HTR-8/SVneo (cell line): ENCODE measurements around the gene FAM227B.
"Not testable (repeated sequence)": the region's sequence is repeated elsewhere in the genome, so short reads cannot be mapped to it uniquely, and the experiment has no call there.

ENCODE experiments used
- DNase-seq: peaks from one replicate; pipeline ENCODE4 v3.0.0; 2011; ENCODE audit warnings: low spot score, mixed read lengths; ENCODE audit not compliant: insufficient read length
- FAIRE-seq: peaks from 2 replicates; lab custom pipeline; 2011; peaks lifted over from hg19 to GRCh38; lab: Jason Lieb, UNC

FAM227B gene, protein sequence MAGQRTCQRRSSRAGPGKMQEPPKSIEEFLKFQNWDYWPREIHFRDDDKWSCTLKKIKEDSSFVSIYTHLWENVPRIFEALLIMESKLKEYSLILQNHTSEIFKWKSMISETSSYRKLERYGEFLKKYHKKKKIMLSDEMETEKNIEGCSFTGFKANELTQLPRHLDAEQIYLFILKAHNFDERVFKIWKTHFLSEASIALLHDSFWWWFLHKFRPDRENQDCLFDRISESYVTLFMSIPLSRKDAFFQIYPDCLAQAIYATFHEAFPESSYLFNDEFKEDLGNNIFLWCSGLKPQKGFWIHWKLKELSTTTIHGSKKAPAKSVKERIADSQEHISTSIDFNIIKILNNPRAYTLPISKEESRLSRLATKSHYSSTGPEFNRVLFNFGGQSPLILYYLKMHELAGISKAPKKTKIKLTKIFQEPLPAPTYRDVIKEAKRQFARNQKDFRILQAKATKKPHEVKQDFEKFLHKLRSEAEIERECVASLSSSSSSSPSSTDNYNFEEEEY

DNA sequence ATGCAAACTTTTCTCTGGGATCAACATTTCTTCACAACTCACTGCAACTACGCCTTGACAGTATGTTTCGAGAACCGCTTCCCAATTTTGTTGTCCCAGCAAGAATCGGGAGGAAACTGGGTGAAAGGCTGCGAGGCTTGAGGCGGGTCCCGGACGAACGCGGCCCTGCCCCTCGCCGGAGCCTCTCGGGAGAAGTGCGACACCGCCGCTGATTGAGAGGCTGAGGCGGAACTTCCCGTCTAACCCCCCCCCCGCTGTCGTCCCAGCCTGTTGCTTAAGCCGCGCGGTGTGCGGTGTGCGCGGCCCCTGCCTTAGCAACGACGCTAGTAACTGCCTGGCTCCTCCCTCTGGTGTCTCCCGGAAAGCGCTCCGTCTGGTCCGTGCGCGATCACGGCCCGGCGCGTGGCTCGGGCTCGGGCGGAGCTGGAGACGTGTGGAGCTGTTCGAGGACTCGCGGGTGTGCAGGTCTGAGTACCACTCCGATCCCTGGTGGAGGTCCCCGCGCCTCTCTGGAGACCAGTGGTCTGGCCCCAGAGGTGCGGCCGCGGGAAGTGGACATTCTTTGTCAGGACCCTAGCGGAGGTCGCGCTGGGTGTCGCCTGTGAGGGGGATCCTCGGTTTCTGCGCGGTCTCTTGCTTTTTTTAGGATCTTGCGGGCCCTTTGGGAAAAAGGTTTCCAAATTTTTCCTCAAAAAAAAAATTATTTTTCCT is at the start of gene FAM227B, which contains the start of gene DTWD1:
Gene FAM227B, minus strand, starts transcription at position 161 of the 711 bp plus-strand sequence. CDS start 5,647 bp downstream, outside the sequence.
Gene DTWD1, plus strand, starts transcription at position 391 of the 711 bp plus-strand sequence. CDS start 4,120 bp downstream, outside the sequence.
- DNase-seq = peak; percentile 84
- FAIRE-seq = peak; percentile 87

DNA sequence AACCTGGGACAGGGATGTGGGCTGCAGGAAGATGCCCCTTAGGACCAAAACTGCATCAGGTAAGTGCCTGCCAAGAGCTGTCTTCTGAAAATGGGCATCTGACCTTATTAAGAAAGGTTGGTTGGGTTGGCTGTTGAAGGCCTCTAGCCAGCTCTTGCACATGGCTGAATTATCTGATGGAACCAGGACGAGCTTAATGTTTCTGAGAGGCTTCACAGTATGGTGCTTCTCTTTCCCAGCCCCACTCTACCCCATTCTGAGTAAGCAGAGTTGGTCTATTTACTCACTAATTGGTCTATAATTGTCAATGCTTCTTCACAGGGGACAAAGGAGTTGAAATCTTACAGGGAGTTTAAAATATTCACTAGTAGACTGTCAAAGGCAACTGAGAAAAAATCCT is 48.7 kb upstream of the FAM227B start:
- FAIRE-seq = no peak

DNA sequence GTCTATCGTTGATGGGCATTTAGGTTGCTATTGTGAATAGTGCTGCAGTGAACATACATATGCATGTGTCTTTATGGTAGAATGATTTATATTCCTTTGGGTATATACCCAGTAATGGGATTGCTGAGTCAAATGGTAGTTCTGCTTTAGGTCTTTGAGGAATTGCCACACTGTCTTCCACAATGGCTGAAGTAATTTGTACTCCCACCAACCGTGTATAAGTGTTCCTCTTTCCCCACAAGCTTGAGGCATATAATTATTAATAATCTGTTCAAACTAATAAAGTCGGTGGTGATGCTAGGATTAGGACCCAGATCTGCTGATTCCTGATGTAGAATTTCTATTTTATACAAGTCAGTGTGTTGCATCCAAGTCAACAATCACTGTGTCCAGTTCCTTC is 45.9 kb upstream of the FAM227B start:
- FAIRE-seq, DNase-seq: not testable (repeated sequence)

More for the DNA sequence above, 48.7 kb upstream of the FAM227B start:
- DNase-seq = no peak

DNA sequence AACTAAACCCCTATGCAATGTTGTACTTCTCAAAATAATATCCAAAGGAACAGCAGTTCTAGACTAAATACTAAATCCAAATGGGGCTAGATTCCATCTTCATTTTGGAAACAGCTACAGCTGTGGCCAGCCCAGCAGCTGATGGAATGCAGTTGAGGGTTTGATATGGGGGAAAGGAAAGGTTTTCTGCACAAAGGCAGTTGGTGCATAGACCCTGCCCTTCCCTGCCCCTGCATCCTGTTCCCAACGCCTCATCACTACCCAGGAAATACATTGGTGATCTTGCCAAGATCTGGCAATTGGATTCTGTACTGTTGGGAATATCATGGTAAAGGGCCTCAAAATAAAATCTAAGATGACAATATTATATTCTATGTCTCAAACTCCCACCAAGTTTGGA is 44.1 kb upstream of the FAM227B start:
- DNase-seq (no peak), FAIRE-seq (no peak)

DNA sequence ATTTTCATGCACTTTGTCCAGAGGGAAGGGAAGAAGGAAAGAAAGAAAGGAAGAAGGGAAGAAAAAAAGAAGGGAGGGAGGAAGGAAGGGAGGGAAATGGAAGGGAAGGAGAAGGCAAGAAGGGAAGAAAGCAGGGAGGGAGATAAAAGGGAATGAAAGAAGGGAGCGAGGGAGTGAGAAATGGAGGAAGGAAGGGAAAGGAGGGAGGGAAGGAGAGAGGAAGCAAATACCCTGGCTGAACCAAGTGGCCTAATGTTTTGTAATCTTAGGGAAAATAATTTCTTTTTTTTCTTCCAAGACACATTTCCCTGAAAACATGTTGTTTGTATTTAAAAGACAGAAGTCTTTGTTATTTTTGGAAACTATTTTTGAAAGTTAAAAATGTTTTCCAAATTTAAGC is 36.1 kb upstream of the FAM227B start:
- DNase-seq = no peak
- no peak for FAIRE-seq

DNA sequence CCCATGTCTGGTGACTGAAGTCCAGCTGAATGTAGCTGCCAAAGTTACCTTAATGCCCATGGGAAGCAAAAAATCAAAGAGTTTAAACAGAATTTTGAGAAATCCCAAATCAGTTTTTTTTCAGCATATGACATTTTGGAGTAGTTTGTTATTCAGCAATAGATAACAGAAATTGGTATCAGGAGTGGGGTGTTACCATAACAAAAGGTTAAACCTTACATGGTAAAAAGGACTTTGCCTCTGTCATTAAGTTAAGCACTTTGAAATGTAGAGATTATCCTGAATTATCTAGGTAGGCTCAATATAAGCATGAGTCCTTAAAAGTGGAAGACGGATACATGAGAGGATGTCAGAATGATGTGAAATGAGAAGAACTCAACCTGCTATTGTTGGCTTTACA is 32.3 kb upstream of the FAM227B start:
- no peak for FAIRE-seq
- DNase-seq = no peak

DNA sequence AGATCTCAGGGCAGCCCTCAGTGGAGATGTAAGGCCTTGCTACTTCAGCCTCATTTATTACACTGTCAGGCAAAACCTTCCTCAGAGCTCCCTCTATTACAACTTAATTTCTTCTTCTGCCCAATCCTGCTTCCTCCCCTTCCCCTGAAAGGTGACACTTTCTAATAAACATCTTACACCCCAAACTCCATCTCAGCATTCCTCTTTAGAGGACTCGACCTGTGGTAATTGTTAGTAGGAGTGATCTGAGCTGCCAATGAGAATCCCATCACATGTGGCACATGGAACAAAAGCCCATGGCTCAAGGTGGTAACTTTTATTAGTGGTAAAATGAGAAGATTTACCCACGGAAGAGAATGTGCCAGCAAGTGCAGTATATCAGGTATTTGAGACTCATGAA is 30.1 kb upstream of the FAM227B start:
- DNase-seq (no peak), FAIRE-seq (no peak)

DNA sequence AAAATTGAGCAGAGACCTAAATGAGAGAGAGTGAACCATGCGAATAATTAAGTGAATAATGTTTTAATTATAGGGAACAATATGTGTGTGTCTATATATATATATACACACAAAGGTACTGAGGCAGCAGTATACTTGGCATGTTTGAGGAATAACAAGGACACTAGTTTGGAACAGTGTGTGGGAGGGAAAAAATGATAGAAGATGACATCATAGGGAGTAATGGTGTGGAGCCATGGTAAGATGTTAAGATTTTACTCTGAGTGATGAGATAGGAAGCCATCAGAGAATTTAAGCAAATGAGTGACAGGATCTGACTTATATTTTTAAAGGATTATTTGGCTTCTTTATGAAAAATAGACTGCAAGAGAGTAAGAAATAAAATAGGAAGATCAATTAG is 29.4 kb upstream of the FAM227B start:
- DNase-seq (no peak), FAIRE-seq (no peak)

DNA sequence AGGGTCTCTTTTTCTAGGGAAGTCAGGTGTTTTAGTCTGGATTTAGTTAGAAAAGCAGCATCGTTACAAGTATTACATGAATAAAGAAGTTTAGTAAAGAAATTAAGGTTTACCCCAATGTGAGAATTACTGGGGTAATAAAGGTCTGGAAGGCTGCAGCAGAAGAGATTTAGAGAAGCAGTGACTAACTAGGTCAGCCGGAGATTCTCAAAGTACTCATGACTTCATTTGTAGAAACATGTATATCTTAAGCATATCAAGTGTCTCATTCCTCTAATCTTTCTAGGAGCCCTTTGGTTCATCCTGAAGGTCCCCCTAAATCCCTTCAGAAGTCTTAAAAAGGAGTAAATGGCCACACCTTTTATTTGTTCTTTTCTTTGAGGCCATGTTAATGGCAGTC is 26.3 kb upstream of the FAM227B start:
- FAIRE-seq = no peak

DNA sequence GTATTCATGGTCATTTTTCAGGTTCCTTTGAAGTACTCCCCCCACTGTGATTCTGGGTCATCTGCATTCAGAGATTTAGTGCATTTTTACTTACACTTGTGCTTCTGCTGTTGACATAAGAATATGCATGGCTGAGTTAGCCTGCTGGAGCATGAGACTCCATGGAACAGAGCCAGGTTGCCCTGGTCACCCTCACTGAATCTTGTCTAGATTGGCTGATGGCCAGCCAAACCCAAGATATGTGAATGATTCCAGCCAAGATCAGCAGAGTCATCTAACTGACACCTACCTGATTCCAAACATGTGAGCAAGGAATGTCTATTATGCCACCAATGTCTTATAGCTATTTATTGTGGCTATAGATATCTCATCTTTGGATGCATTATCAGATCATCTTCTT is 25.3 kb upstream of the FAM227B start:
- DNase-seq = no peak
- FAIRE-seq = peak; percentile 4

More for the DNA sequence above, 26.3 kb upstream of the FAM227B start:
- DNase-seq = no peak

DNA sequence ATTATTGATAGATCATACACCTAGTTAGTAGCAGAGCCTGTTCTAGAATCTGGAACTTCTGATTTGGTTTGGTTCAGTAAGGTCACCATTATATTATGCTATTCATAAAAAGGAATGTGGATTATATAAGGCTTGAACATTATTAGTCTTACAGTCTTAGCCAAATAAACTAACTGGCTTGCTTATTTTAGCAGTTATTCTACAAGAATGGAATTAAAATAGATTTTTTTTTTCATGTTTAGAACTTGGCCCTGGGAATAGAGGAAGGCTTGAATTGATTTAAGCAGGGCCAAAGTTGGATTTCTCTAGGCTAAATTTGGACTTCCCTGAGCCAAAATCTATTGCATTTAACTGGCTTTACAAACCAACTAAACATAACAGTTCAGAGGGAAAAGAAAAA is 24.7 kb upstream of the FAM227B start:
- FAIRE-seq (no peak), DNase-seq (no peak)

DNA sequence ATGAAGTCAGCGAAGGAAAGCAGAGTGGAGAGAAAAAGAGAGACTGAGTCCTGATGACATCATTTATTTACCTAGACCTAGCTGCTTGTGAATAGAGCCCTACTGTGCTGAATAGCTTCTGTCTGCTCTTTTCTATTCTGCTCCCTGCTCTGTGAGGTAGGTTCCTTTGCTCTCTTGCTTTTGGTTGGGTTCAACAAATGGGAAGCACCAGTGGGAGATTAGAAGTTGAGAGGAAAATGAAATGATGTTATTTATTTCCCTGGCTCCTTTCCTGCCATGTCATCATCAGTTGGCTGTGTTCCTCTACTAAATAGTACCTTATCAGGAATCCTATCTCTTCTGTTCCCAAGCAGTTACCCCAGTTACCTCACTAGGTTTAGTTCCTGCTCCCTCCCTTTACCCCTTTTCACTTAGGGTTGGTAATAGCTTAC is 23.8 kb upstream of the FAM227B start:
- FAIRE-seq (no peak), DNase-seq (no peak)

DNA sequence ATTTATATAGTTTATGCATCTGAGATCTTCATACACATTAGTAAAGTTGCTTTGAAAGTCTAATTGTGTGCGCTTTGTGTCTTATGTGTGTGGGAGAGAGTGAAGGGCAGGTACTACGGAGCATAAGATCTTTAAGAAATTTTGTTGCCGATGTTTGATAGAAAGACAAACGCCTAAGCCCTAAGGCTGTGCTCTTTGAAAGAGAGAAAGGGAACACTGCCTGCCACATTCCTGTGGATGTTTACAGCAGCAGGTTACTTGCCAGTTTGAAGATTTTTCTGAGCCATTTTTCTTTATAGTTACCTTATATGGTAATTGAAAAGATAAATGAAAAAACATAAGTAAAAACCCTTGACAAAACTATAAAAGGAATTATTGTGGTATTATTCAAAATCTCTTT is 17.2 kb upstream of the FAM227B start:
- FAIRE-seq = no peak
- no peak for DNase-seq

DNA sequence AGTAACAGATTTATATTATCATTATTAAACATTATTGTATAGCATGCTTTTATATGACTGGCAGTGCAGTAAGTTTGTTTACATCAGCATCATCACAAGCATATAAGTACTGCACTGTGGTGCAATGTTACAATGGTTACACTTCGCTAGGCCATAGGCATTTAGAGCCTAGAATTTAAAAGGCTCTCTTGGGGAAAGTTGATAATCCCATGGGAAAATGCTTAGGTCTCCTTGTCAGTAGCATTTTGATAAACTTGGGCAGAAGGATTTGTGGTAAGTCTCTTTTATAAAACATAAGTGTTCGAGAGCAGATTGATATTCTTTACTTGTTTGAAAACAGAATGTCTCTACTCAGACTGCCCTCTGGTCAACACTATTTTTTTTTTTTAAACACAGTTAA is 7.8 kb upstream of the FAM227B start:
- FAIRE-seq (no peak), DNase-seq (no peak)

DNA sequence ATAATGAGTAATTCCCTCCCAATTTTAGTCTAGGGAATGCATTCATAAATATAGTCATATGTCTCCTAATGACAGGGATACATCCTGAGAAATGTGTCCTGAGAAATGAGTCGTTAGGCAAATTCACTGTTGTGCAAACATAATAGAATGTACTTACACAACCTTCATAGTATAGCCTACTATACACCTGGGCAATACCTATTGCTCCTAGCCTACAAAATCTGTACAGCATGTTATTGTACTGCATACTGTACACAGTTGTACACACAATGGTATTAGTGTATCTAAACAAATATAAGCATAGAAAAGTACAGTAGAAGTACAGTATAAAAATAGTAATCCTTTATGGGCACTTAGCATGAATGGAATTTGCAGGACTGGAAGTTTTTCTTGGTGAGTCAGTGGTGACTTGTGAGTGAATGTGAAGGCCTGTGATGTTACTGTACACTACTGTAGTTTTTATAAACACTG is 6.8 kb upstream of the FAM227B start:
- FAIRE-seq (no peak), DNase-seq (peak; percentile 10)

DNA sequence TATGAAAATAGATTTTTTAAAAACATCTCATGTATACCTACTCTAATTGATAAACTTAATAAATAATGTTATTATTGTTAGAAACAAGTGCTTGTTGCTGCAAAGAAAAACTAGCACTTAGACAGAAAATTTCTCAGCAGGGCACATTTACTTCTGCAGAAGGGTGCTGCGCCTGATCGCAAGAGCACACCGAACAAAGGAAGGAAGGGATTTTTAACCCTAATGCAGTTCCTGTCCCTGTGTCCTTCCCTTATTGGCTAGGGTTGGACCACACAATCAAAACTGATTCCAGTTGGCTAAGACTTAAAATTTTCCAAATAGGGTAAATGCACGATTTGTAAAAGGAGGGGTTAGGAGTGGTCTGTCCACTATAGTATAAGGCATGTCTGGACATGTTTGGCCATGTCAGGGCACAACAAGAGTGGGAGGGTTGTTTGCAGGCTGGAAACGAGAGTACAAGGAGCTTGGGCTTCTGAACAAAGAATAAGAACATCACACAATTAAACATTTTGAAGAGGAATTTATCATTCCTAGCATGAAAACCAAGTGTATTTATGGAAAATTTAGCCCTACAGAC is 4.9 kb upstream of the FAM227B start:
- FAIRE-seq (no peak), DNase-seq (no peak)

DNA sequence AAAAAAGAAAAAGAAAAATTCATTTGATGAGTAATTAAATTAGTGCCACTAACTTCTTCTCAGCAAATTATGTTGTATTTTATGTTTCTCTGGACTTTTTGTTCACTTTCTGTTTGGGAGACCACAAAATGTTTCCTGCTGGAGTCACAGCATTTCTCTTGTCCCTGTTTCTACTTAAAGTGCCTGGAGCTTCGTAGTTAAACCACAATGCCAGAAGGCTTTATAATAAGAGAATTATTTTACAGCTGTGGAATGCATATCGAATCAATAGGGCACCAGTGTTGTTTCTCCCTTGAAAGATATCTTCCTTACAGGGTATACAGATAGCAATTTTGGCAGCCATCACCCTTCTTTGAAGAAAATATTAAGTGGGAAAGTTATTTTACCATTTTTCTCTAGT is 3.4 kb upstream of the FAM227B start:
- FAIRE-seq (no peak), DNase-seq (no peak)

DNA sequence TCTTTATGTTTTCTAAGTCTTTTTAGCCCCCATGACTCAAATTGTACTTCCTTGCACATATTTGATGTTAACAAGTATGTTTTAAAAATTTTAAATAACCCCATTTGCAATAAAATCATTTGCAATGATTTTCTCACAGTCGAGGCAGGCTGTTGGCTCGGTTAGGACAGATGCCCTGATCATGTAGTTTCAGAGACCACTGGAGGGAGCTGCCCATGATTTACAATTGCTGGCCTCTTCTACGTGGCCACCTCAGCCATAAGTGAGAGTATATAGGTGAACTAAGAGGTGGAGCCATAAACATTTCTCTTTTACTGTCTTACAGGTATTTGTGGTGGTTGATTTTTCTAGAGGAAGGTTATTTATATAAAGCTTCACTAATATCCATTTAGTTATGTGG is 1.9 kb upstream of the FAM227B start:
- DNase-seq = no peak
- FAIRE-seq = no peak

DNA sequence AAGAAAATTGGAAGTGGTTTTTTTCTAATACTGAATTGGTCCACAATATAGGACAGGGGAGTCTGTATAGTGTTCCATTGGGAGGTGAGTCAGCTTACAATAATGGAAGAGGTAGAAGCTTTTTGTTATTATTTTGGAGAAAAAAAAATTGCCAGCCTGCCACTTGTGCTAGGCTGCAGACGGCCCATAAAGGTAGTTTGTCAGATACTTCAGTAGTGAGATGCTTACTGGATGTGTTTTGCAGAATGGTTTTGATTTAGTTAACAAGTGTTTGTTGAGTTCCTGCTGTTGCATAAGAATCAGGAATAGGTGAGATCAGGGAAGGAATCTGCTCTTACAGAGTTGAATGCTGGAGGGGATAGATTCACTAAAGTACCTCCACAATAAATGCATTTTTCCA is 1.3 kb upstream of the FAM227B start:
- no peak for FAIRE-seq
- no peak for DNase-seq

DNA sequence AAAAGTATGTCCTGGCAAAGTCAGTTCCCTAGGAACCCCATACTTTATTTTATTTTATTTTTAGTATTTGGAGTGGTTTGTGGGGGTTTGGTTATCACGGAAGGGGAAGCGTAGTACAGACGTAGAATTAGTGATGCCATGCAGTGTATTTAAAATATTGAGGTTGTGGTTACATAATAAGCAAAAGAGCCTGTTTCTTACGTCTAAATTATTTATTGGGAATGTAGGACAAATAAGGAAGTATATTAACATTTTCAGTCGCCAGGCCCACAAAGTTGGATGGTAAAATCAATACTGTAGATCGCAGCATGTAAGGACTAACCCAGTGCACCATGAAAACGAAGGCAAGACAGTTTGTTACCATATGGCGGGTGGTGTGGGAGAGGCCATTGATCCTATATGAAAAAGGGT is 788 bp upstream of the FAM227B start:
- DNase-seq = no peak
- FAIRE-seq = no peak

DNA sequence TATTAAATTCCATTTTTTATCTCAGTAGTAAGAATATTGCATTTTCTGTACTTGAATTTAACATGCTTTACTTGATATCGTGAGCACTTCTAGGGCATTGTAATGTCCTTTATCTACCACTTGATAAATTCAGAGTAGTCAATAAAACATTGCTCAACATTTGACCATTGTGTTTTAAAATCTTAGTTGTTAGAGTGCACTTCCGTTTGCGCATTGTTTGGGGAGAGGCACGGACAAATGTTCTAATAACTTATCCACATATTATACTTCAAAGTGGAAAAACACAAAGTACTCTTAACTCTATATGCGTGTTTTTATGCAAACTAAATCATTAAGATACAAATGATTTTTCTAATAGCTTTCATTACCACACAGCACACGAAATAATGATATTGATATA is 419 bp downstream of the FAM227B start:
- FAIRE-seq = no peak

More for the DNA sequence above, 419 bp downstream of the FAM227B start:
- DNase-seq = no peak
